A673 (cell line): ENCODE measurements around the gene CFAP97. TPM values are rescaled to one million over a fixed set of nuclear protein-coding genes. Genes with fewer than 3 reads are reported as not detected.

ENCODE experiments used
- Bru-seq: library from RNA; stranded (reverse); fragments of 400-500 nt; gene quantifications from one replicate; lab custom pipeline; 2021; lab: Mats Ljungman, UMichigan
- BruChase-seq, 2 experiments: library from RNA; stranded (reverse); fragments of 400-500 nt; gene quantifications; one replicate each; lab custom pipeline; 2021; lab: Mats Ljungman, UMichigan
- BruUV-seq: library from RNA; stranded (reverse); fragments of 400-500 nt; replicated peaks from 2 replicates; lab custom pipeline; 2021; lab: Mats Ljungman, UMichigan
- CTCF ChIA-PET: fragments of 300-600 bp; sonication (Branson Sonifier 250); formaldehyde crosslinking; loops from one replicate; lab custom pipeline; 2022; ENCODE audit warnings: antibody characterized with exemption; lab: Charles Lee
- POLR2A ChIA-PET: fragments of 300-600 bp; sonication (Branson Sonifier 250); formaldehyde crosslinking; loops from one replicate; lab custom pipeline; 2022; ENCODE audit warnings: antibody characterized with exemption; ENCODE audit not compliant: low non-redundant PET; lab: Charles Lee
- DNase-seq: peaks from one replicate; pipeline ENCODE4 v3.0.0-alpha.2; 2015; ENCODE audit warnings: low spot score
- H3K27ac ChIP-seq: fragments of 200-600 bp; sonication (generic); 2 replicates; pipeline ENCODE4 v1.5.1; 2016; ENCODE audit warnings: mixed run types, low read depth, mild to moderate bottlenecking, mixed read lengths, antibody characterized with exemption, low read length; ENCODE audit not compliant: poor library complexity, severe bottlenecking
- H3K27me3 ChIP-seq: fragments of 200-600 bp; sonication (generic); replicated peaks from 2 replicates; pipeline ENCODE4 v1.6.1; 2017; ENCODE audit warnings: mixed run types, low read depth, mild to moderate bottlenecking, mixed read lengths, antibody characterized with exemption, low read length; ENCODE audit not compliant: insufficient read depth, poor library complexity
- H3K36me3 ChIP-seq: fragments of 200-600 bp; sonication (generic); 2 replicates; pipeline ENCODE4 v1.6.1; 2016; ENCODE audit warnings: mixed run types, mild to moderate bottlenecking, mixed read lengths, antibody characterized with exemption, low read length; ENCODE audit not compliant: insufficient read depth, poor library complexity, severe bottlenecking
- H3K4me1 ChIP-seq: fragments of 200-600 bp; sonication (generic); 2 replicates; pipeline ENCODE4 v1.6.1; 2017; ENCODE audit warnings: mixed run types, mild to moderate bottlenecking, mixed read lengths, antibody characterized with exemption, low read length; ENCODE audit not compliant: insufficient read depth, poor library complexity, severe bottlenecking
- H3K4me3 ChIP-seq: fragments of 200-600 bp; sonication (generic); 2 replicates; pipeline ENCODE4 v1.5.1; 2016; ENCODE audit warnings: low read depth, mixed run types, mild to moderate bottlenecking, mixed read lengths, low read length; ENCODE audit not compliant: poor library complexity, severe bottlenecking
- H3K9me3 ChIP-seq: fragments of 200-600 bp; sonication (generic); 2 replicates; pipeline ENCODE4 v1.6.1; 2016; ENCODE audit warnings: mixed run types, low read depth, mild to moderate bottlenecking, mixed read lengths, antibody characterized with exemption, low read length; ENCODE audit not compliant: poor library complexity, severe bottlenecking
- CTCF ChIP-seq: fragments of 300-800, 200-600 bp; sonication (generic); conservative IDR thresholded peaks from 2 replicates; pipeline ENCODE4 v1.5.1; 2017; ENCODE audit warnings: low read depth, mild to moderate bottlenecking, antibody characterized with exemption, low read length, moderate library complexity, mixed read lengths
- EZH2 ChIP-seq: fragments of 200-600 bp; sonication (generic); IDR thresholded peaks from 2 replicates; pipeline ENCODE4 v1.6.1; 2017; ENCODE audit warnings: borderline replicate concordance, low read depth, mild to moderate bottlenecking, mixed read lengths, antibody characterized with exemption, low read length; ENCODE audit not compliant: poor library complexity, severe bottlenecking
- intact Hi-C: fragments of 100-400 bp; cut with micrococcal nuclease; formaldehyde crosslinking; loops from one replicate; pipeline ENCODE4 v1.10.0; 2022; ENCODE audit not compliant: unreplicated experiment
- long read RNA-seq: library from polyadenylated mRNA; stranded (forward); transcript quantifications from one replicate; pipeline ENCODE4 v2.0.0, GENCODE V29; 2022
- total RNA-seq: library from RNA; stranded (reverse); gene quantifications from 2 replicates; pipeline ENCODE4 v1.2.3, GENCODE V29; 2021

Gene CFAP97
- total RNA-seq (28.9 and 35.1 TPM in 2 replicates), Bru-seq, nascent RNA (percentile 68 among the genes with signal in this experiment), BruChase-seq, experiment 1, labeled RNA remaining after a 2-hour chase (percentile 72 among the genes with signal in this experiment), BruChase-seq, experiment 2, labeled RNA remaining after a 6-hour chase (percentile 79 among the genes with signal in this experiment)
- long read RNA-seq, full-length matches to known transcripts: 52 of 91 reads
- long read RNA-seq, partial matches to known transcripts: 28 of 91 reads
- long read RNA-seq, other reads (novel, unspliced or antisense): 11 of 91 reads

- no peaks in the 10 kb centered on the region for H3K27me3 ChIP-seq
- no peak for TF ChIP-seq CTCF
- TF ChIP-seq EZH2: no peak
- peak within 1 kb of the TSS; percentile 87 for H3K27ac ChIP-seq
- no peaks in the 10 kb centered on the region for H3K36me3 ChIP-seq
- no peaks in the 10 kb centered on the region for H3K9me3 ChIP-seq
- H3K4me1 ChIP-seq: peaks cover 30% of the 10 kb centered on the region
- ChIA-PET CTCF (no interaction called here), POLR2A (no interaction called here)
- intact Hi-C loops: no loop called here
- DNase-seq: peak; percentile 91
- H3K4me3 ChIP-seq: peak within 1 kb of the TSS; percentile 74
- no TSS peak for BruUV-seq
Measured at GRCh38 chr4:185203486-185204237, at the start of gene CFAP97. Gene CFAP97 (minus strand): TSS chr4:185204000. CDS start chr4:185191196, 12,804 bp downstream.

- Histone ChIP-seq H3K4me3 (no peak overlapping the region), H3K36me3 (no peaks in the 10 kb centered on the region), H3K4me1 (peaks cover 16% of the 10 kb centered on the region), H3K9me3 (no peaks in the 10 kb centered on the region), H3K27ac (no peak overlapping the region), H3K27me3 (no peaks in the 10 kb centered on the region)
- TF ChIP-seq CTCF: no peak
- TF ChIP-seq EZH2: no peak
- intact Hi-C loops: no loop called here
- POLR2A ChIA-PET: no interaction called here
- no TSS peak for BruUV-seq
- CTCF ChIA-PET: no interaction called here
- no peak for DNase-seq
Measured at GRCh38 chr4:185249105-185249504, 45.3 kb upstream of the CFAP97 start.

- Histone ChIP-seq H3K4me1 (peaks cover 16% of the 10 kb centered on the region), H3K36me3 (no peaks in the 10 kb centered on the region), H3K27ac (no peak overlapping the region), H3K9me3 (no peaks in the 10 kb centered on the region), H3K4me3 (no peak overlapping the region), H3K27me3 (no peaks in the 10 kb centered on the region)
- no peak for DNase-seq
- no peak for TF ChIP-seq CTCF
- TF ChIP-seq EZH2: no peak
- ChIA-PET POLR2A (no interaction called here), CTCF (no interaction called here)
- no TSS peak for BruUV-seq
- intact Hi-C loops: no loop called here
Measured at GRCh38 chr4:185248393-185249039, 44.7 kb upstream of the CFAP97 start.
